22Rv1 (cell line): ENCODE results near the gene RHOH.

Source experiments
- ZFX ChIP-seq: fragments of 450-650 bp; IDR thresholded peaks from 2 replicates; pipeline ENCODE4 v1.6.1; 2017; ENCODE audit warnings: antibody characterized with exemption, borderline replicate concordance
- TF ChIP-seq, protein P1 (sequence below): fragments of 450-650 bp; IDR thresholded peaks from 2 replicates; pipeline ENCODE4 v1.5.1; 2017; ENCODE audit warnings: mild to moderate bottlenecking

DNA sequence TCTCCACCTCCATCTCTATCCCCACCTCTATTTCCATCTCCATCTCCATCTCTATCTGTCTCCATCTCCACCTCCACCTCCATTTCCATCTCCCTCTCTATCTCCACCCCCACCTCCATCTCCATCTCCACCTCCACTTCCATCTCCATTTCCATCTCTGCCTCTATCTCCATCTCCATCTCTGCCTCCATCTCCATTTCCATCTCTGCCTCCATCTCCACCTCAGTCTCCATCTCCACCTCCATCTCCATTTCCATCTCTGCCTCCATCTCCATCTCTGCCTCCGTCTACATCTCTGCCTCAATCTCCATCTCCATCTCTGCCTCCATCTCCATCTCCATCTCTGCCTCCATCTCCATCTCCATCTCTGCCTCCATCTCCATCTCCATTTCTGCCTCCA, 97.5 kb downstream of the RHOH start:
- TF ChIP-seq, protein P1, sequence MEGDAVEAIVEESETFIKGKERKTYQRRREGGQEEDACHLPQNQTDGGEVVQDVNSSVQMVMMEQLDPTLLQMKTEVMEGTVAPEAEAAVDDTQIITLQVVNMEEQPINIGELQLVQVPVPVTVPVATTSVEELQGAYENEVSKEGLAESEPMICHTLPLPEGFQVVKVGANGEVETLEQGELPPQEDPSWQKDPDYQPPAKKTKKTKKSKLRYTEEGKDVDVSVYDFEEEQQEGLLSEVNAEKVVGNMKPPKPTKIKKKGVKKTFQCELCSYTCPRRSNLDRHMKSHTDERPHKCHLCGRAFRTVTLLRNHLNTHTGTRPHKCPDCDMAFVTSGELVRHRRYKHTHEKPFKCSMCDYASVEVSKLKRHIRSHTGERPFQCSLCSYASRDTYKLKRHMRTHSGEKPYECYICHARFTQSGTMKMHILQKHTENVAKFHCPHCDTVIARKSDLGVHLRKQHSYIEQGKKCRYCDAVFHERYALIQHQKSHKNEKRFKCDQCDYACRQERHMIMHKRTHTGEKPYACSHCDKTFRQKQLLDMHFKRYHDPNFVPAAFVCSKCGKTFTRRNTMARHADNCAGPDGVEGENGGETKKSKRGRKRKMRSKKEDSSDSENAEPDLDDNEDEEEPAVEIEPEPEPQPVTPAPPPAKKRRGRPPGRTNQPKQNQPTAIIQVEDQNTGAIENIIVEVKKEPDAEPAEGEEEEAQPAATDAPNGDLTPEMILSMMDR = no peak
- no peak for TF ChIP-seq ZFX
